Iris pigment epithelial cell (primary cell): ENCODE measurements around the gene JMJD4.

Experiments used
- DNase-seq: peaks from one replicate; pipeline ENCODE4 v3.0.0-alpha.2; 2011; ENCODE audit warnings: low read depth

The JMJD4 gene

GRCh38 chr1:227749916-227750710 lies 15.0 kb upstream of the JMJD4 start:
- no peak for DNase-seq

- DNase-seq, result no peak
Observed at GRCh38 chr1:227749225-227749624, 14.1 kb upstream of the JMJD4 start.

DNA sequence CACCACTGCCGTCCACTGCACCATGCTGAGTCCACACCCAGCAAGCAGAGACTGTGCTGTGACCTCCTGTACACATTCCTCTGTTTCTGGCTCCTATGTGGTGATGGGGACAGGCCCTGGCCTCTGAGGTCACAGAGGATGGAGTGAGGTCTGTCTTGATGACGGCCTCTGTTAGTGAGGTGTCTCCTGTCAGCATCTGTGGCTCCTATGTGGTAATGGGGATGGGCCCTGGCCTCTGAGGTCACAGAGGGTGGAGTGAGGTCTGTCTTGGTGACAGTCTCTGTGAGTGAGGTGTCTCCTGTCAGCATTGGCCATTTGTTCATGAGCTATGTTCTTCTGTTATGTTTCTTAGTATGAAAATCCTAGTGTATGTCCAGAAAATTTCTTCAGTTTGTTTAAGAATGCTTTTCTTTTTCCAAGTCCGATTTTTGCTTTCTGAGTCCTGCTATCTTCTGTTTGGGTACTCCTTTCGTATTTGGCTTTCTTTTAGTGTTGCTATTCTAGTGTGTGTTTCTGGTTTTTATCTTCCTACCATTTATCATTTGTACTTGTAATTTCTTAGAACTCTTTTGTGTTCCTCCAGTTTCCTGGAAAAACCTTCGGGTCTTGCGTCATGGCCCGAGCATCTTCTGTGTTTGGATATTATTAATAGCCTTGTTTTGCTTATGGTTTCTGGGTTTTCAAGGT lies 13.5 kb upstream of the JMJD4 start:
- DNase-seq, result no peak

GRCh38 chr1:227747948-227748495 lies 12.9 kb upstream of the JMJD4 start:
- no peak for DNase-seq

- DNase-seq, result no peak
Observed at GRCh38 chr1:227747382-227747781, 12.3 kb upstream of the JMJD4 start.

DNA sequence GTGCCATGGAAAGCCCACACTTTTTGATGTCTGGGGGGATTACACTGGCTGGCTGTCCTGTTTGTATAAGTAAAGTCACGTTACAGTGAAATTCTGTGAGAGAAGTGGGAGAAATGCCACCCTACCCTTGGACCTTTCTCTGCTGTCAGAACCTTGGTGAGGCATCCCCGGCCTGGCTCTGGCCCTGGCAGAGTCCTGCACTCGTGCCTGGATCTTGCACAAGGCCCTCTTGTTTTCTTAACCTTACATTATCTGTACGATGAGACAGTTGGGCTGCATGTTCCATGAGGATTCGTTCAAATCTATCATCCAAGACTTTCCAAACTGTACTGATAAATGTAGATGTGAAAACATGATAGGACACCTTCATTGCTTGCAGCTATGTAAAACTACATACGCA lies 11.6 kb upstream of the JMJD4 start:
- DNase-seq, result no peak

GRCh38 chr1:227745568-227746265 lies 10.6 kb upstream of the JMJD4 start:
- no peak for DNase-seq

GRCh38 chr1:227744668-227745067 lies 9.6 kb upstream of the JMJD4 start:
- no peak for DNase-seq

- no peak for DNase-seq
Observed at GRCh38 chr1:227742738-227743715, 7.9 kb upstream of the JMJD4 start.

DNA sequence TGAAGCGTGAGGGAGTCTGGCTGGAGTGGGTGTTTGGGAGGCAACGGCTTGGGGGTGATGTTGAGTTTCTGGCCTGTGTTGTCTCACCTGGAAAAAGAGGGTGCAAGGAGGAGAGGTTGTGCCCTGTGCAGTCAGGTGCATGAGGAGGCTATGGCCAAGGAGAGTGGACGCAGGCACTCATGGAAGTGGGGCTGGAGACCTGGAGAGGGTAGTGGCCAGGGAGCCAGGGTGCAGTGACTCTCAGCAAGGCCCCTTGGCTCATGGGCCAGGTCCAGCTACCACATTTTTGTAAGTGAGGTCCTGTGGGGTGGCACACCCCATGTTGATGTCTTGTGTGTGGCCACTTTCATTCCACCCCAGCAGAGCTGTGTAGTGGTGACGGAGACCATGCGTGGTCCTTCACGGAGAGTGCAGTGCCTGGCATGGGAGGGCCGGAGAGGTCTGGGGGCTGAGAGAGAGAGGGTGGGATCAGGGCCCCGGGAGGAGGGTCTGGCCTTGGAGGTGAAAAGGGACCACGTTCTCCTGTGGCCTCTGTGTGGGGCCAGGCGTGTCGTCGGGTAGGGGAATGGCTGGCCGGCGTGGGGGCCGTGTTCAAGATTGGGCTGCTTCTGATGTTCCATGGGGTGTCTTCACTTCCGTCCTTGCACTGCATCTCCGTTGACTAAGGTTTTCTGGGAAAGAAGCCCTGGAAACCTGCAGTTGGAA lies 6.2 kb upstream of the JMJD4 start:
- no peak for DNase-seq

GRCh38 chr1:227740401-227740960 lies 5.4 kb upstream of the JMJD4 start:
- no peak for DNase-seq

DNA sequence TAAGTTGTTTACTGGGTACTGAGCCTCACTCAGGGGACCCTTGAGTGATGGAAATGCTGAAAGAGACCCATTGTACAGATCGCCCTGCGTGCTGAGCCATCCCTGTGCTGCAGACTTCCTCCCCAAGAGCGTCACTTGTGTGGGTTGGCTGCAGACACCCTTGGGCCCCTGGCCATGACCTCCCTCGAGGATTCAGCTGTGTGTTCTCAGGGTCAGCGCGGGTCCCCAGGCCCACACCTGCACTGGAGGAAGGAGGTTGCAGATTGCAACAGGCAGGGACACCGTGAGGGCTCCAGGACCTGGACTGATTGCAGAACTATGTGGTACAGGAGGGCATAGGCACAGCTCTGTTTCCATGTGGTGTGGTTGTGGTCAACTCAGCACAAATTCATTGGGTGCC lies 4.5 kb upstream of the JMJD4 start:
- no peak for DNase-seq

DNA sequence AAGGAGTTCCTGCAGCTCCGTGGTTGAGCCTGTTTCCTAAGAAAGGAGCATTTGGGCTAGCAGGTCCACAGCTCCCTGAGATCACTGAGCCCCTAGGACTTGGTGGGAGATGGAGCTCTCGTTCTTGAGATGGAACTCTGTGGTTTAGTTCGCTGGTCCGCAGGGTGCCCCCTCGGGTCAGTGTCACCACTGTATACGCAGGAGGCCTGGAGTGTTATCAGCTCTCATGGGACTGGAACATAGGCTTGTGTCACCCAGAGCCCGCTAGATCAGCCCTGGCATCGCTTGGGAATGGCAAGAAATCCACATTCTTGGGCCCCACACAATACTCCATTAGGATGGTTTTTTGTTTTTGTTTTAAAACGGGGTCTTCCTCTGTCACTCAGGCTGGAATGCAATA lies 3.7 kb upstream of the JMJD4 start:
- no peak for DNase-seq

DNA sequence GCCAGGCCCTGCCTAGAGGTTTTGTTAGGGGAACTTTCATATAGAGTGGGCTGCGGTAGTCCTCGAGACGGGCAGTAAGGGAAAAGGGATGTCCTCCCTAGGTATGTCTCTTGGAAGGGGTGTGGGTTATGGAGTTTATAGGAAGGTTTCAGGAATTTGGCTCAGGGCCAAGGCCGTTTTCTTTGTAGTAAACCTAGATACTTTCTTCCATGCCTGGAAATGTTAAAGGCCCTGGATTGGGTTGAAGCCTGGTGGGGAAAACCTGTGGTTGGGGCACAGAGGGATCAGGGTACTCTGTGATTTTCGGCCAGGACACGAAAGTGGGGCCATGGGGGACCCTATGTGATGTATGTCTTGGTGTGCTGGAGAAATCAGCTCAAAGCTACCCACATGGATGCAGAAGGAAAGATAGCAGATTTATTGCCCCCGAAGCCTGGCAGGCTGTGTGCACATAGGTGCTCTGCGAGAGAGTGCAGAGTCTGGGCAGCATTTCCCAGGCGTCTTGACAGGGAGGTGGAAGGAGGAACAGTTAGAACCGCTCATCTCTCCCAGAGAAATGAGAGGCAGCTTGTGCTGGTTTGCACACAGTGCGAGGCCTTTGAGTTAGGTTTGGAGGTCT lies 1.8 kb upstream of the JMJD4 start:
- DNase-seq, result no peak

- no peak for DNase-seq
Observed at GRCh38 chr1:227735539-227736285, 610 bp upstream of the JMJD4 start.

GRCh38 chr1:227734546-227734855 lies 601 bp downstream of the JMJD4 start:
- DNase-seq, result no peak

GRCh38 chr1:227733751-227734545 lies 1.2 kb downstream of the JMJD4 start:
- DNase-seq, result no peak

GRCh38 chr1:227733309-227733705 lies 1.8 kb downstream of the JMJD4 start:
- DNase-seq, result no peak
